Loucy (cell line): ENCODE measurements around the gene CFAP410.

ENCODE experiments used
- H2AFZ ChIP-seq: fragments of 200-600 bp; sonication (generic); 2 replicates; pipeline ENCODE4 v1.6.0; 2016; ENCODE audit warnings: antibody characterized with exemption, mild to moderate bottlenecking, low read length, moderate library complexity
- H3F3A ChIP-seq: fragments of 200-600 bp; 2 replicates; pipeline ENCODE4 v1.6.0; 2016; ENCODE audit warnings: antibody characterized with exemption, low read depth, mild to moderate bottlenecking
- H3K27me3 ChIP-seq: fragments of 200-600 bp; sonication (generic); 2 replicates; pipeline ENCODE4 v1.6.1; 2014; ENCODE audit warnings: low read length, mild to moderate bottlenecking; ENCODE audit not compliant: insufficient read depth, poor library complexity, severe bottlenecking
- H3K36me3 ChIP-seq: fragments of 200-600 bp; sonication (generic); 2 replicates; pipeline ENCODE4 v1.6.1; 2016; ENCODE audit warnings: low read length; ENCODE audit not compliant: insufficient read depth
- H3K4me1 ChIP-seq: fragments of 200-600 bp; sonication (generic); 2 replicates; pipeline ENCODE4 v1.5.1; 2014; ENCODE audit warnings: low read length, mild to moderate bottlenecking; ENCODE audit not compliant: insufficient read depth, poor library complexity, severe bottlenecking
- H3K4me2 ChIP-seq: fragments of 200-600 bp; sonication (generic); 2 replicates; pipeline ENCODE4 v1.6.0; 2014; ENCODE audit warnings: antibody characterized with exemption, low read length, low read depth, mild to moderate bottlenecking; ENCODE audit not compliant: poor library complexity, severe bottlenecking
- H3K4me3 ChIP-seq: fragments of 200-600 bp; sonication (generic); 2 replicates; pipeline ENCODE4 v1.5.1; 2014; ENCODE audit warnings: low read length, mild to moderate bottlenecking, mixed read lengths; ENCODE audit not compliant: poor library complexity, severe bottlenecking
- H3K79me2 ChIP-seq: fragments of 200-600 bp; sonication (generic); 2 replicates; pipeline ENCODE4 v1.6.1; 2014; ENCODE audit warnings: low read length; ENCODE audit not compliant: insufficient read depth
- H3K9ac ChIP-seq: fragments of 200-600 bp; sonication (generic); 2 replicates; pipeline ENCODE4 v1.6.0; 2014; ENCODE audit warnings: mild to moderate bottlenecking, low read depth, low read length, moderate library complexity; ENCODE audit not compliant: poor library complexity, severe bottlenecking
- H3K9me2 ChIP-seq: fragments of 200-600 bp; sonication (generic); replicated peaks from 2 replicates; pipeline ENCODE4 v1.6.1; 2016; ENCODE audit warnings: low read depth, low read length, mixed read lengths
- H3K9me3 ChIP-seq: fragments of 200-600 bp; sonication (generic); 2 replicates; pipeline ENCODE4 v1.6.1; 2014; ENCODE audit warnings: mild to moderate bottlenecking, antibody characterized with exemption, low read length, low read depth; ENCODE audit not compliant: insufficient read depth
- H4K20me1 ChIP-seq: fragments of 200-600 bp; sonication (generic); 2 replicates; pipeline ENCODE4 v1.6.0; 2014; ENCODE audit warnings: antibody characterized with exemption, low read length, mild to moderate bottlenecking; ENCODE audit not compliant: insufficient read depth, poor library complexity, severe bottlenecking
- EZH2phosphoT487 ChIP-seq: fragments of 200-600 bp; IDR thresholded peaks from 2 replicates; pipeline ENCODE4 v1.6.1; 2018; ENCODE audit warnings: antibody characterized with exemption, mild to moderate bottlenecking, moderate library complexity, borderline replicate concordance
- TF ChIP-seq, protein P1 (sequence below): fragments of 200-600 bp; sonication (generic); conservative IDR thresholded peaks from 2 replicates; pipeline ENCODE4 v1.5.1; 2014; ENCODE audit warnings: mild to moderate bottlenecking, antibody characterized with exemption, low read length

CFAP410 gene

DNA sequence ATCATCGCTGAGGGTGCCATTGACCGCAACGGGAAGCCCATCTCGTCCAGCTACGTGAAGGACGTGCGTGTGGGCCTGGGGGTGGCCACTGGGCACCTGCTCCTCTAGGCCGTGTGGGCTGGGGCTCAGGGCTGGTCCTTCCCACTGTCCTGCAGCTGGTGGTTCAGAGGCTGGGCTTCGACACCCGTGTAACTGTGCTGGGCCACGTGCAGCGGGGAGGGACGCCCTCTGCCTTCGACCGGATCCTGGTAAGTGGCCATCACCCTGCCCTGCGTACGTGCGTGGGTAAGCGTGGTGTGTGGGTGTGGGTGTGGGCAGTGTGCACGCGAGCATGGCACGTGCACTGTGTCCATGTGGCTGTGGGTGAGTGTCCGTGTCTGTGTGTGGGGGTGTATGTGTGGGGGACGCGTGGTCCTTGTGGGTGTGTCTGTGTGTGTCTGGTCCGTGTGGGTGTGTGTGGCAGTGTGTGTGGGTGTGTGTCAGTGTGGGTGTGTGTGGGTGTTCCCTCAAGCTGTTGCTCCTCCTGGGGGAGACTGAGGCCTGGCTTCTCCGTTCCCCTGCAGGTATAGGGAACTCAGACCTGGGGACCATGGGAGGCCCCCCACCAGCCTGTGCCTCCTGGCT, 22.8 kb downstream of the CFAP410 start:
- H3K9ac ChIP-seq: no peak overlapping the region
- H3K79me2 ChIP-seq: no peaks in the 10 kb centered on the region
- H3K36me3 ChIP-seq: peaks cover 56% of the 10 kb centered on the region; the same call in 1 of the 2 replicates
- TF ChIP-seq EZH2phosphoT487: no peak
- TF ChIP-seq, protein P1, sequence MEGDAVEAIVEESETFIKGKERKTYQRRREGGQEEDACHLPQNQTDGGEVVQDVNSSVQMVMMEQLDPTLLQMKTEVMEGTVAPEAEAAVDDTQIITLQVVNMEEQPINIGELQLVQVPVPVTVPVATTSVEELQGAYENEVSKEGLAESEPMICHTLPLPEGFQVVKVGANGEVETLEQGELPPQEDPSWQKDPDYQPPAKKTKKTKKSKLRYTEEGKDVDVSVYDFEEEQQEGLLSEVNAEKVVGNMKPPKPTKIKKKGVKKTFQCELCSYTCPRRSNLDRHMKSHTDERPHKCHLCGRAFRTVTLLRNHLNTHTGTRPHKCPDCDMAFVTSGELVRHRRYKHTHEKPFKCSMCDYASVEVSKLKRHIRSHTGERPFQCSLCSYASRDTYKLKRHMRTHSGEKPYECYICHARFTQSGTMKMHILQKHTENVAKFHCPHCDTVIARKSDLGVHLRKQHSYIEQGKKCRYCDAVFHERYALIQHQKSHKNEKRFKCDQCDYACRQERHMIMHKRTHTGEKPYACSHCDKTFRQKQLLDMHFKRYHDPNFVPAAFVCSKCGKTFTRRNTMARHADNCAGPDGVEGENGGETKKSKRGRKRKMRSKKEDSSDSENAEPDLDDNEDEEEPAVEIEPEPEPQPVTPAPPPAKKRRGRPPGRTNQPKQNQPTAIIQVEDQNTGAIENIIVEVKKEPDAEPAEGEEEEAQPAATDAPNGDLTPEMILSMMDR: no peak
- H2AFZ ChIP-seq: no peak overlapping the region
- H3K9me3 ChIP-seq: no peaks in the 10 kb centered on the region
- no peaks in the 10 kb centered on the region for H3K27me3 ChIP-seq
- no peaks in the 10 kb centered on the region for H3K9me2 ChIP-seq
- H3K4me1 ChIP-seq: no peaks in the 10 kb centered on the region
- H3K4me2 ChIP-seq: no peak overlapping the region
- H3K4me3 ChIP-seq: no peak overlapping the region
- no peaks in the 10 kb centered on the region for H4K20me1 ChIP-seq
- H3F3A ChIP-seq: no peaks in the 10 kb centered on the region

DNA sequence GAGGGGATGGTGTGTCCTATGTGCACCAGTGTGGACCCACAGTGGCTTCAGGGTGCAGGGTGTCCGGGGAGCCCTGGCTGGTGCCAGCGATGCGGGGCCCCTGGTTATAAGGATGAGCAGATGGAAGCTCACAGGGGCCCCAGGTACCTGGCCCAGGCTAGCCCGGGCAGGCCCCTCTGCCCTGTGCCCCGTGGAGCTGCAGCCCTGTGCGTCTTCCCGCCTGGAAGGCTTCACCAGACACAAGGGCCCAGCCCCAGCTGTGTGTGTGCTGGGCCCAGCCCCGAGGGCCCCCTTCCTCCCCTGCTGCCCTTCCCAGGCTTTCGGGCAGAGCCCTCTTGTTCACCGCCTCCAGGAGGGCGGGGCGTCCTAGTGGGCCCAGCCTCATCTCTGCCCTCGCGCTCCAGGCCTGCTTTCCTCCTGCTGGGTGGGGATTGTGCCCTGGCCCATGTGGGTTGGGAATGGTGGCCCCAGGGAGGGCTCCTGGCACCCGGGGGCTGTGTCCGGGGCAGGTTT, 23.4 kb downstream of the CFAP410 start:
- Histone ChIP-seq H3K9me2 (no peaks in the 10 kb centered on the region), H3K79me2 (no peaks in the 10 kb centered on the region), H2AFZ (no peak overlapping the region), H3K4me1 (no peaks in the 10 kb centered on the region), H3K9ac (no peak overlapping the region), H4K20me1 (no peaks in the 10 kb centered on the region), H3K36me3 (peaks cover 62% of the 10 kb centered on the region; the same call in 1 of the 2 replicates), H3K27me3 (no peaks in the 10 kb centered on the region), H3K9me3 (no peaks in the 10 kb centered on the region), H3F3A (no peaks in the 10 kb centered on the region), H3K4me2 (no peak overlapping the region), H3K4me3 (no peak overlapping the region)
- TF ChIP-seq, protein P1: no peak
- no peak for TF ChIP-seq EZH2phosphoT487

DNA sequence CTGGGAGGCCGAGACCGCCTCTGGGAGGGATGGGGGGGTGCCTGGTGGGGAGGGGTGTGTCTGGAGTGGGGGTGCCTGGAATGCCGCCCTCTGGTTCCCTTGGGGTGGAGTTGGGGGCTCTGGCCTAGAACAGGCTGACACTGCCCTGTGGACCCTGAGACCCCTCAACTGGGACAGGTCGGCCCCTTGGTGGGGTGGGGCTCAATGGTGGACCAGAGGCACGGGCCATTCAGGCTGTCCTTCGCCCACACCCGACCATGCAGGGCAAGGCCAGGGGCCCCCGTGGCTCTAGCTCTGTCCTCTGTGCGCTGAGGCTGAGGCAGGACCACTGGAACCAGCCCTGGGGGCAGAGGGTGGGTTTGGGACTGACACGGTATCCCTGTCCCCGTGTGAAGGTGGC, 24.6 kb downstream of the CFAP410 start:
- Histone ChIP-seq H3K9me2 (no peaks in the 10 kb centered on the region), H2AFZ (no peak overlapping the region), H4K20me1 (peaks cover 4% of the 10 kb centered on the region), H3K4me1 (no peaks in the 10 kb centered on the region), H3K4me2 (no peak overlapping the region), H3K36me3 (peaks cover 71% of the 10 kb centered on the region; the same call in 1 of the 2 replicates), H3K4me3 (no peak overlapping the region), H3K79me2 (no peaks in the 10 kb centered on the region; the same call in 1 of the 2 replicates), H3K9ac (no peak overlapping the region), H3K9me3 (no peaks in the 10 kb centered on the region), H3F3A (no peaks in the 10 kb centered on the region), H3K27me3 (no peaks in the 10 kb centered on the region)
- TF ChIP-seq, protein P1: no peak
- no peak for TF ChIP-seq EZH2phosphoT487
